ENCODE data around the gene GAGE10. TPM values are rescaled to one million over a fixed set of nuclear protein-coding genes. Genes with fewer than 3 reads are reported as not detected.

The GAGE10 gene
- total and polyA plus RNA-seq, 2 of the 4 experiments (the other 2 are of a cell fraction), result not detected

GRCh38 chrX:49309401-49309981 lies 6.0 kb downstream of the GAGE10 start:
- peak overlapping the region; percentile 54; the same call in 1 of the 2 replicates for H3K18ac ChIP-seq (ENCODE audit: low read depth, low read length)
- in situ Hi-C loops (cut with MboI; ENCODE audit: low sequenced_read_pairs) (no loop called here), intact Hi-C loops (cut with micrococcal nuclease) (no loop called here), dilution Hi-C loops (cut with HindIII; ENCODE audit: low sequenced_read_pairs, unreplicated experiment) (no loop called here)
- H4K91ac ChIP-seq (ENCODE audit: insufficient read depth, low read depth, low read length), result no peak overlapping the region
- H3K4me2 ChIP-seq (ENCODE audit: low read depth, low read length), result peak overlapping the region; percentile 89
- ChIA-PET POLR2A (ENCODE audit: unreplicated experiment) (no interaction called here), CTCF (no interaction called here)
- H3K23ac ChIP-seq (ENCODE audit: low read depth, low read length), result no peak overlapping the region
- ATAC-seq (ENCODE audit: low read depth) (peak; percentile 72), DNase-seq (peak; percentile 22)
- H4K5ac ChIP-seq (ENCODE audit: low read depth, low read length), result peak overlapping the region; percentile 86; the same call in 1 of the 2 replicates
- no peak overlapping the region for H2AK5ac ChIP-seq (ENCODE audit: low read depth, low read length)
- no peak overlapping the region for H2AK9ac ChIP-seq (replicated peaks; ENCODE audit: low read depth, low read length, poor library complexity)
- peak overlapping the region; percentile 23; the same call in 1 of the 2 replicates for H3K27ac ChIP-seq (ENCODE audit: insufficient read depth, low read length)
- no peak overlapping the region for H3K14ac ChIP-seq (replicated peaks; ENCODE audit: low read depth, low read length)
- peak overlapping the region; percentile 7 for H3K4me3 ChIP-seq (ENCODE audit: insufficient read depth, low read depth, low read length)
- H3K4ac ChIP-seq (ENCODE audit: low read depth, low read length), result no peak overlapping the region
- 0% methylated on average over 1 of the region's 8 CpGs; no CpG with 5 or more reads in 1 of the 2 experiments for WGBS, 2 experiments (ENCODE audit: extremely low coverage in 2 of 2, insufficient read length in 1 of 2)
- H2BK120ac ChIP-seq (ENCODE audit: low read depth, low read length), result no peak overlapping the region
- H3K56ac ChIP-seq (ENCODE audit: extremely low read depth, insufficient read depth, low read length), result no peak overlapping the region
- no peaks in the 10 kb centered on the region for H4K20me1 ChIP-seq (ENCODE audit: insufficient read depth, low read length)
- H2BK5ac ChIP-seq (ENCODE audit: low read depth, low read length, poor library complexity, severe bottlenecking), result no peak overlapping the region
- TF ChIP-seq CEBPB (IDR thresholded peaks at IDR 0.05; ENCODE audit: low read depth, low read length) (no peak), USF2 (IDR thresholded peaks at IDR 0.05; ENCODE audit: low read depth, low read length) (no peak), SMC3 (IDR thresholded peaks at IDR 0.05; ENCODE audit: low read depth, low read length) (no peak), RFX5 (IDR thresholded peaks at IDR 0.05; ENCODE audit: low read depth, low read length) (no peak), CHD1 (IDR thresholded peaks at IDR 0.05; ENCODE audit: low read depth, low read length) (no peak), MAFK (IDR thresholded peaks at IDR 0.05; ENCODE audit: low read depth, low read length) (no peak), BHLHE40 (IDR thresholded peaks at IDR 0.05; ENCODE audit: low read depth, low read length) (no peak), CTCF (conservative IDR thresholded peaks at IDR 0.05; ENCODE audit: low read depth, low read length) (no peak), RAD21 (IDR thresholded peaks at IDR 0.05; ENCODE audit: low read length) (no peak), MAZ (IDR thresholded peaks at IDR 0.05; ENCODE audit: borderline replicate concordance, low read depth, low read length) (no peak), FOS (IDR thresholded peaks at IDR 0.05; ENCODE audit: low read depth, low read length) (no peak), ELK1 (IDR thresholded peaks at IDR 0.05; ENCODE audit: borderline replicate concordance, low read depth, low read length) (no peak), NFE2L2 (IDR thresholded peaks at IDR 0.05; ENCODE audit: low read depth, low read length) (no peak), POLR2A (IDR thresholded peaks at IDR 0.05; ENCODE audit: low read depth, low read length) (no peak)
- H2BK20ac ChIP-seq (ENCODE audit: low read depth, low read length), result no peak overlapping the region
- H2AFZ ChIP-seq (replicated peaks; ENCODE audit: low read length, poor library complexity), result peak overlapping the region; percentile 64
- H4K8ac ChIP-seq (ENCODE audit: low read depth in 2 of 2, low read length in 2 of 2), result peak overlapping the region in 1 of 2 experiments; percentile 47; a peak in 1 of 4 replicates
- H3K79me1 ChIP-seq (ENCODE audit: low read depth in 1 of 2, low read length in 2 of 2), result no peaks in the 10 kb centered on the region
- no peaks in the 10 kb centered on the region for H3K9me1 ChIP-seq (ENCODE audit: insufficient read depth, low read length)
- H2BK15ac ChIP-seq (ENCODE audit: low read depth, low read length), result no peak overlapping the region
- peak overlapping the region; percentile 42; the same call in 1 of the 2 replicates for H3K9ac ChIP-seq (ENCODE audit: low read depth, low read length)
- H3K9me3 ChIP-seq (ENCODE audit: control insufficient read depth, insufficient read depth, low read length), result no peaks in the 10 kb centered on the region
- no peaks in the 10 kb centered on the region for H3K36me3 ChIP-seq (ENCODE audit: control insufficient read depth, insufficient read depth, low read length)
- H3K4me1 ChIP-seq (ENCODE audit: control insufficient read depth, insufficient read depth, low read length), result 0 out of 2 replicates have a peak, but pooled peaks cover 3% of the 10 kb centered on the region
- no TSS peak for BruUV-seq (replicated peaks)
- peaks cover 4% of the 10 kb centered on the region; the same call in 1 of the 2 replicates for H3K27me3 ChIP-seq (ENCODE audit: control insufficient read depth, insufficient read depth, low read length)

All from IMR-90 (cell line).